Inflammatory macrophage treated with lipopolysaccharide for 1 hour (primary cell): ENCODE results near the gene SND1.
A peak's percentile ranks its signal among the peaks of the same experiment; 100 is the strongest.

Source experiments
- DNase-seq, 2 donors: peaks; one replicate each; pipeline ENCODE4 v3.0.0-alpha.2; 2020 to 2022

Gene SND1

GRCh38 chr7:127840226-127840951, 188.4 kb downstream of the SND1 start:
- no peak for DNase-seq

GRCh38 chr7:127844165-127844564, 192.2 kb downstream of the SND1 start:
- no peak for DNase-seq

GRCh38 chr7:127844707-127845331, 192.8 kb downstream of the SND1 start:
- DNase-seq, result peak in 1 of 2 donors; percentile 7

- no peak for DNase-seq
These were observed 193.7 kb downstream of the SND1 start for GRCh38 chr7:127845522-127846214.

- DNase-seq, result no peak
These were observed 195.6 kb downstream of the SND1 start for GRCh38 chr7:127847641-127848040.

- DNase-seq, result no peak
These were observed 196.2 kb downstream of the SND1 start for GRCh38 chr7:127848241-127848640.

- no peak for DNase-seq
These were observed 198.2 kb downstream of the SND1 start for GRCh38 chr7:127850195-127850594.

- DNase-seq, result no peak
These were observed 202.4 kb downstream of the SND1 start for GRCh38 chr7:127854383-127854782.

- no peak for DNase-seq
These were observed 205.5 kb downstream of the SND1 start for GRCh38 chr7:127857464-127857841.

GRCh38 chr7:127858091-127858914, 206.3 kb downstream of the SND1 start:
- no peak for DNase-seq

GRCh38 chr7:127858915-127859189, 206.9 kb downstream of the SND1 start:
- no peak for DNase-seq

GRCh38 chr7:127859330-127859729, 207.3 kb downstream of the SND1 start:
- DNase-seq, result no peak

GRCh38 chr7:127862525-127862924, 210.5 kb downstream of the SND1 start:
- DNase-seq, result no peak

GRCh38 chr7:127863082-127863481, 211.1 kb downstream of the SND1 start:
- DNase-seq, result no peak

GRCh38 chr7:127865466-127865865, 213.5 kb downstream of the SND1 start:
- DNase-seq, result peak in 1 of 2 donors; percentile 6

- peak; percentile 41 to 44 for DNase-seq
These were observed 218.4 kb downstream of the SND1 start for GRCh38 chr7:127870231-127870907.

- no peak for DNase-seq
These were observed 219.2 kb downstream of the SND1 start for GRCh38 chr7:127871226-127871625.

GRCh38 chr7:127872122-127872521, 220.1 kb downstream of the SND1 start:
- no peak for DNase-seq

- DNase-seq, result no peak
These were observed 221.2 kb downstream of the SND1 start for GRCh38 chr7:127873151-127873550.

GRCh38 chr7:127873715-127874636, 222.0 kb downstream of the SND1 start:
- DNase-seq, result no peak

GRCh38 chr7:127874951-127875608, 223.1 kb downstream of the SND1 start:
- no peak for DNase-seq
